ENCODE data around the gene RPS21.

DNA sequence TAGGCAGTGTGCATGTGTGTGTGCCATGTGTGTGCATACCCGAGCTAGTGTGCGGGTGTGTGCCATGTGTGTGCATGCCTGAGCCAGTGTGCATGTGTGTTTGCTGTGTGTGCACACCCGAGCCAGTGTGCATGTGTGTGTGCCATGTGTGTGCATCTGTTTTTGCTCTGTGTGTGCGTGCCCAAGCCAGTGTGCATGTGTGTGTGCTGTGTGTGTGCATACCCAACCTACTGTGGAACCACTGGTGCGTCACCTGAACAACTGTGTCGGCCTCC is 34.8 kb downstream of the RPS21 start:
- TF ChIP-seq CTCF (IDR thresholded peaks at IDR 0.05) (no peak), POLR2A (IDR thresholded peaks at IDR 0.05) (no peak), POLR2AphosphoS5 (IDR thresholded peaks at IDR 0.05) (no peak)
